Fibroblast of lung (primary cell): Measurements from ENCODE around the gene SLC9A3.

ENCODE experiments used
- CTCF ChIP-seq, 2 donors: IDR thresholded peaks in 1 of 2; conservative IDR thresholded peaks in 1 of 2; 1 replicate in 1 of 2; 2 replicates in 1 of 2; pipeline ENCODE4 v1.5.1; 2011 to 2012; ENCODE audit warnings: low read length in 2 of 2, control low read depth in 1 of 2, inconsistent platforms in 1 of 2, low read depth in 1 of 2, mild to moderate bottlenecking in 1 of 2
- EZH2 ChIP-seq: IDR thresholded peaks from 2 replicates; pipeline ENCODE4 v1.5.1; 2012; ENCODE audit warnings: low read length, control low read depth, mild to moderate bottlenecking; ENCODE audit errors: missing control alignments

- TF ChIP-seq CTCF (conservative IDR thresholded peaks at IDR 0.05 in 1 of 2, IDR thresholded peaks at IDR 0.05 in 1 of 2; ENCODE audit: low read depth in 1 of 2, low read length in 2 of 2) (no peak), EZH2 (peak; percentile 77)
Observed at GRCh38 chr5:493119-493701, 31.0 kb downstream of the SLC9A3 start.
